IPS DF 4.7 (cell line): Measurements from ENCODE around the gene FAM83C.
"Not testable (repeated sequence)": the region's sequence is repeated elsewhere in the genome, so short reads cannot be mapped to it uniquely, and the experiment has no call there.

Experiments used
- DNase-seq: peaks from one replicate; pipeline ENCODE4 v3.0.0-alpha.2; 2013; ENCODE audit warnings: low spot score; ENCODE audit errors: extremely low read depth

Gene FAM83C

GRCh38 chr20:35267092-35267491 lies 25.1 kb downstream of the FAM83C start:
- no peak for DNase-seq

- DNase-seq: no peak
Observed at GRCh38 chr20:35264755-35265154, 27.5 kb downstream of the FAM83C start.

GRCh38 chr20:35263532-35264341 lies 28.5 kb downstream of the FAM83C start:
- DNase-seq: no peak

- DNase-seq: not testable (repeated sequence)
Observed at GRCh38 chr20:35262731-35263531, 29.3 kb downstream of the FAM83C start.

- DNase-seq: not testable (repeated sequence)
Observed at GRCh38 chr20:35262321-35262720, 29.9 kb downstream of the FAM83C start.

GRCh38 chr20:35260426-35260825 lies 31.8 kb downstream of the FAM83C start:
- no peak for DNase-seq

GRCh38 chr20:35257175-35257909 lies 34.9 kb downstream of the FAM83C start:
- DNase-seq: no peak

- DNase-seq: no peak
Observed at GRCh38 chr20:35254448-35254999, 37.7 kb downstream of the FAM83C start.

GRCh38 chr20:35253010-35253409 lies 39.2 kb downstream of the FAM83C start:
- no peak for DNase-seq

- not testable (repeated sequence) for DNase-seq
Observed at GRCh38 chr20:35252598-35252997, 39.6 kb downstream of the FAM83C start.

GRCh38 chr20:35252037-35252461 lies 40.2 kb downstream of the FAM83C start:
- no peak for DNase-seq

- DNase-seq: no peak
Observed at GRCh38 chr20:35251613-35251940, 40.6 kb downstream of the FAM83C start.

- DNase-seq: no peak
Observed at GRCh38 chr20:35248641-35249475, 43.4 kb downstream of the FAM83C start.

- no peak for DNase-seq
Observed at GRCh38 chr20:35246723-35247122, 45.5 kb downstream of the FAM83C start.

- DNase-seq: no peak
Observed at GRCh38 chr20:35243986-35244385, 48.2 kb downstream of the FAM83C start.

GRCh38 chr20:35243317-35243716 lies 48.9 kb downstream of the FAM83C start:
- no peak for DNase-seq

- DNase-seq: no peak
Observed at GRCh38 chr20:35240811-35241293, 51.4 kb downstream of the FAM83C start.

GRCh38 chr20:35240083-35240810 lies 52.0 kb downstream of the FAM83C start:
- no peak for DNase-seq

- DNase-seq: no peak
Observed at GRCh38 chr20:35238735-35239134, 53.5 kb downstream of the FAM83C start.

- no peak for DNase-seq
Observed at GRCh38 chr20:35238170-35238569, 54.1 kb downstream of the FAM83C start.
